Aorta (tissue), 5 donors: ENCODE data around the gene TESPA1. TPM values are rescaled to one million over a fixed set of nuclear protein-coding genes. Genes with fewer than 3 reads are reported as not detected.
"Not testable (repeated sequence)": the region's sequence is repeated elsewhere in the genome, so short reads cannot be mapped to it uniquely, and the experiment has no call there.

Experiments
- ATAC-seq: fragments of 200-7000 bp; cut with Tn5 transposase; one replicate; pipeline ENCODE4 v1.9.1; 2022; ENCODE audit warnings: moderate library complexity; ENCODE audit not compliant: low FRiP score
- DNase-seq, 2 donors: peaks; one replicate each; pipeline ENCODE4 v3.0.0-alpha.2; 2020
- H3K27ac ChIP-seq, 2 donors: one replicate each; pipeline ENCODE4 v1.5.1; 2013; ENCODE audit warnings: low read length in 2 of 2, mild to moderate bottlenecking in 2 of 2, moderate library complexity in 2 of 2, control low read depth in 1 of 2, inconsistent platforms in 1 of 2, low read depth in 1 of 2
- H3K27me3 ChIP-seq, 2 donors: one replicate each; pipeline ENCODE4 v1.6.1; 2013; ENCODE audit warnings: control low read depth in 1 of 2, low read length in 1 of 2, mild to moderate bottlenecking in 1 of 2, moderate library complexity in 1 of 2; ENCODE audit not compliant: insufficient read depth in 2 of 2, control insufficient read depth in 1 of 2
- H3K36me3 ChIP-seq, 2 donors: one replicate each; pipeline ENCODE4 v1.6.1; 2013; ENCODE audit warnings: control low read depth in 1 of 2, low read length in 1 of 2, mild to moderate bottlenecking in 1 of 2; ENCODE audit not compliant: insufficient read depth in 2 of 2, control insufficient read depth in 1 of 2
- H3K4me1 ChIP-seq, 2 donors: one replicate each; pipeline ENCODE4 v1.6.1; 2013; ENCODE audit warnings: low read length in 2 of 2, control low read depth in 1 of 2, mild to moderate bottlenecking in 1 of 2, moderate library complexity in 1 of 2; ENCODE audit not compliant: insufficient read depth in 2 of 2, control insufficient read depth in 1 of 2
- H3K4me3 ChIP-seq, 2 donors: one replicate each; pipeline ENCODE4 v1.5.1; 2013; ENCODE audit warnings: low read length in 2 of 2, control low read depth in 1 of 2, mild to moderate bottlenecking in 1 of 2
- H3K9me3 ChIP-seq: one replicate; pipeline ENCODE4 v1.6.1; 2013; ENCODE audit warnings: mild to moderate bottlenecking, low read length; ENCODE audit not compliant: control insufficient read depth
- whole genome bisulfite sequencing, 2 donors: extraction: QIAGEN DNeasy Blood & Tissue Kit; methylation state at CpG; one replicate each; pipeline ENCODE4 v1.1.7; 2013; 5-methylcytosine and 5-hydroxymethylcytosine counted together
- intact Hi-C, 2 donors: fragments of 100-400 bp; cut with DNase I; formaldehyde crosslinking; loops; one replicate each; pipeline versions ENCODE4 v1.14.2 to v1.15.0; 2022
- polyA plus RNA-seq, 2 donors: library from polyadenylated mRNA; stranded (reverse); fragments of 200-250 nt; gene quantifications; one replicate each; pipeline ENCODE4 v1.2.3, GENCODE V29; 2013
- total RNA-seq, 2 donors: library from RNA; stranded (reverse); fragmentation: NEBNext Ultra II Directional; extraction: Animal tissue kit (Norgen Biotek cat#: 25700); gene quantifications; one replicate each; pipeline ENCODE4 v1.2.1, GENCODE V29; 2021
- donor health status: healthy with polysubstance abuse.
- donor health status: Bipolar disorder and iron deficiency.
- donor health status: DM: no; HTN: no; CAD: no.
- donor health status: DM: no; HTN: no; CAD: no.
- donor health status: DM: yes; HTN: yes; CAD: no.

TESPA1 gene
- total and polyA plus RNA-seq, 4 donors = 0.26 to 2.1 (median 1.0) TPM

DNA sequence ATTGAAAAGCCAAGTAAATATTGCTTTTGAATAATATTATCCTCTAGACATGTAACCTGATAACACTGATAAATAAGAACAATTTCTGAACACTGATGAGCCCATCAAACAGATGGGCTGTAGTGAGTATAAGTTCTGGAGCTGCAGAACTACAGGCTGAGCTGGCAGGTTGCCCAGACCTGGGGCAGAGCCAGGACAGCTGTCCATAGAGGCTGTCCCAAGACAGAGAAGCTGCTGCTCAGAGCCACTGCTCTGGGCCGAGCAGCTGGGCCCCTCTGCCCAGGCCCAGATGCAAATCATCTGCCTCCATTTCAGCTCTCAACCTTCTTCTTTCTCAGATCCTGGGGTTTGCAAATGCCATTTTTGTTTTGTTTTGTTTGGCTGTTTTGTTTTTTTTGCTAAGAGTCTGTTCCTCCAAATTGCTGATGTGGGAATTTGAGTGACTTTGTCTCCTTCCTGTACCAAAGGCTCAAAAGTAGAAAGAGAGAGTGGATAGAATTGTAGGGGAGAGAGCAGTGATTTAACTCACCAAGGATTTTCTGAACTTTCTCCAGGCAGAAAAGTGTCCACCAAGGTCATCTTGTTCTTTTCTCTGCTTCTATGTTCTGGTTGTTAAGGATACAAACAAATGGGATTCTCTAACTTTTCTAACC, 4.0 kb upstream of the TESPA1 start:
- no peak overlapping the region for H3K4me3 ChIP-seq
- ATAC-seq = peak; percentile 49
- H3K27ac ChIP-seq = no peak overlapping the region
- intact Hi-C loops = no loop called here
- H3K9me3 ChIP-seq = no peaks in the 10 kb centered on the region
- H3K27me3 ChIP-seq = no peaks in the 10 kb centered on the region
- 29 to 34% methylated on average over 1 of the region's 1 CpG for WGBS, 2 donors
- H3K4me1 ChIP-seq = no peaks in the 10 kb centered on the region
- no peaks in the 10 kb centered on the region for H3K36me3 ChIP-seq
- DNase-seq = peak; percentile 81 to 87

GRCh38 chr12:54987611-54988231, 3.2 kb upstream of the TESPA1 start:
- DNase-seq (no peak), ATAC-seq (no peak)
- intact Hi-C loops = no loop called here
- no peaks in the 10 kb centered on the region for H3K9me3 ChIP-seq
- H3K4me3 ChIP-seq = no peak overlapping the region
- 69 to 73% methylated on average over 4 of the region's 4 CpGs for WGBS, 2 donors
- H3K4me1 ChIP-seq = no peaks in the 10 kb centered on the region
- H3K27me3 ChIP-seq = no peaks in the 10 kb centered on the region
- no peaks in the 10 kb centered on the region for H3K36me3 ChIP-seq
- no peak overlapping the region for H3K27ac ChIP-seq

DNA sequence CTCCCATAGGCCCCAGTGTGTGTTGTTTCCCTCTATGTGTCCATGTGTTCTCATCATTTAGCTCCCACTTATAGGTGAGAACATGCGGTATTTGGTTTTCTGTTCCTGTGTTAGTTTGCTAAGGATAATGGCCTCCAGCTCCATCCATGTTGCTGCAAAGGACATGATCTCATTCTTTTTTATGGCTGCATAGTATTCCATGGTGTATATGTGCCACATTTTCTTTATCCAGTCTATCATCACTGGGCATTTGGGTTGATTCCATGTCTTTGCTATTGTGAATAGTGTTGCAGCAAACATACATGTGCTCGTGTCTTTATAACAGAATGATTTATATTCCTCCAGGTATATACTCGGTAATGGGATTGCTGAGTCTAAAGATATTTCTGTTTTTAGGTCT, 2.2 kb upstream of the TESPA1 start:
- H3K4me3 ChIP-seq, H3K9me3 ChIP-seq, H3K27me3 ChIP-seq, intact Hi-C loops, H3K27ac ChIP-seq, DNase-seq, ATAC-seq, H3K4me1 ChIP-seq, H3K36me3 ChIP-seq: not testable (repeated sequence)
- WGBS, 2 donors = 86 to 87% methylated on average over 3 of the region's 3 CpGs

DNA sequence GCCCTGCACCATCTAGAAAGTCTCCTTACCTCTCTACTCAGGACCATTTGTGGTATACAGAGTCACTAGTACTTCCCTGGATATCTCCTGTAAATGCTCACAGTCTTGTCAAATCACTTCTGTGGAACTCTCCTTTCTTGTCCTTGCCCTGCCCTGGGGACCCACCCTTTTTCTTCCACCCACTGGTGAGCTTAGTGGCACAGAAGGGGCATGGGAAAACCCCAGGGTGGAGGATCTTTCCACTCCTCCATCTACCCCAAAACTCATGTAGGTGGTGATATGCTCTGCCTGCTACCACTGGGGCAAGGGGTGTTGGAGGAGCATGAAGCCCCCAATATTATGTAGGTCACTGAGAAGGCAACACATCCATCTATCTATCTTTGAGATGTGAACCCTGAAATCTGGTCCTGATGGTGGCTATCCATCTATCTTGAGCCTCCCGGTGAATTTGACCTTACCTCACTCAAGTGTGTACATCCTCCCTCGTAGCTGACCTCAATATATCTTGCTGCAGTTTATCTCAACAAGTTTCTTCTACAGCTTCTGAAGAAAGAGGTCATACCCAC, 943 bp downstream of the TESPA1 start:
- H3K27ac ChIP-seq = no peak overlapping the region

DNA sequence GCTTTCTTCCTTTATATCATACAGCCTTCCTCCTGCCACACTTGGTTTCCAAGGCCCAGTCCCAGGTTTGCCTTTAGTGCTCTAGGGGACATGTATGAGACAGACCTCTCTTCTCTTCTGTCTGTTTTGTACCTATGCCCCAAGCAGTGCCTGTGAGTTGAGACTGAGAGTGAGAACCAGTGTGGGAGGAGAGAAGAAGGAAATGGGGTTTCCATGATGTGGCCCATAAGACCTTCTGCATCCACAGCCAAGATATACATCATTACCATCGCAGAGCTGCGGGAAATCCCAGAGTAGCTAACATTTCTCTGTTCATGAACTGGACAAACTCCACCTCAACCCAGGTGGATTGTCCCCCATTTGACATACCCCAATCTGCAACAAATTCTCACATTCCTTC, 2.8 kb downstream of the TESPA1 start:
- DNase-seq = no peak
- Histone ChIP-seq H3K4me1 (no peaks in the 10 kb centered on the region), H3K36me3 (no peaks in the 10 kb centered on the region), H3K9me3 (no peaks in the 10 kb centered on the region), H3K27ac (no peak overlapping the region), H3K27me3 (no peaks in the 10 kb centered on the region), H3K4me3 (no peak overlapping the region)
- intact Hi-C loops = no loop called here
- WGBS, 2 donors = 65 to 81% methylated on average over 2 of the region's 2 CpGs
- ATAC-seq = no peak

More for the DNA sequence above, 943 bp downstream of the TESPA1 start:
- Histone ChIP-seq H3K9me3 (no peaks in the 10 kb centered on the region), H3K4me3 (no peak overlapping the region), H3K27me3 (no peaks in the 10 kb centered on the region), H3K4me1 (no peaks in the 10 kb centered on the region), H3K36me3 (no peaks in the 10 kb centered on the region)
- DNase-seq (no peak), ATAC-seq (no peak)
- intact Hi-C loops = no loop called here
- 80 to 83% methylated on average over 2 of the region's 2 CpGs for WGBS, 2 donors

DNA sequence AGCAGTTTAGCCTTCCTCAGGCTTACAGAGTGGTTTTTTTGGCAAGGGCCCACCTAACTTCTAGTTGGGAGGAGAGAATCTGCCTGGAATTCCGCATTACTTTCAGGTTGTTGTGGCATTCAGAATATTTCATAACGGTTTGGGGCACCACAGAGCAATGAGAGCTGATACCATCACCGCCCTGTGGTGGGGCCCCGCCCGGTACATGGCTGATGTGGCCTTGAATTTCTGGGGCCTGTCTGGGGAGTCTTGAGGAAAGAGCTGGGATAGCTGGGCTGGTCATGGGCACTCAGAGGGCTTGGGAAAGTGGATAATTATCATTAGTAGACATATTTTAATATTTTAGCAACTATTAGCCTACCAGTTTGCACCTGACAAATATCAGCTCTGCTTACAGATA, 4.2 kb downstream of the TESPA1 start:
- Histone ChIP-seq H3K9me3 (no peaks in the 10 kb centered on the region), H3K4me1 (no peaks in the 10 kb centered on the region), H3K27ac (no peak overlapping the region), H3K36me3 (no peaks in the 10 kb centered on the region), H3K27me3 (no peaks in the 10 kb centered on the region), H3K4me3 (no peak overlapping the region)
- ATAC-seq (no peak), DNase-seq (no peak)
- intact Hi-C loops = no loop called here
- 84 to 86% methylated on average over 5 of the region's 5 CpGs for WGBS, 2 donors

DNA sequence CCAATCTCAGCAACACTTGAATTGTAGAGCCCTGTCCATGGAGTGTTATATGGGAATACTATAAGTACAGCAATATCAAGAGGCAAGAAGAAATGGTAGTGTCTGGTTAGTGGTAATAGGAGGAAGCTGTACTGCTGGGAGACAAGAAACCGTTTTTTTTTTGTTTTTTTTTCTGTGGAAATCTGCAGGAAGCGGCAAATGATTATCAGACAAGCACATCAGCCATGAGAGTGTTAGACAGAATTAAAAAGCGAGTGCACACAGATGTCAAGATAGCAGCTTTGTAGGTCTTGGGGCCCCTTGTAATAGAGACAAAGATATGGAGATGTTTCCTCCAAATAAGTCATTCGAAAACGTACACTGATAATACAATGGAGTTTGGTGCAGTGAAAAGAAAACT, 6.7 kb downstream of the TESPA1 start:
- no peaks in the 10 kb centered on the region for H3K9me3 ChIP-seq
- H3K4me3 ChIP-seq = no peak overlapping the region
- H3K27ac ChIP-seq = no peak overlapping the region
- intact Hi-C loops = no loop called here
- no peaks in the 10 kb centered on the region for H3K36me3 ChIP-seq
- DNase-seq (no peak), ATAC-seq (no peak)
- H3K4me1 ChIP-seq = no peaks in the 10 kb centered on the region
- whole genome bisulfite sequencing, 2 donors = 73 to 77% methylated on average over 5 of the region's 5 CpGs
- H3K27me3 ChIP-seq = no peaks in the 10 kb centered on the region

DNA sequence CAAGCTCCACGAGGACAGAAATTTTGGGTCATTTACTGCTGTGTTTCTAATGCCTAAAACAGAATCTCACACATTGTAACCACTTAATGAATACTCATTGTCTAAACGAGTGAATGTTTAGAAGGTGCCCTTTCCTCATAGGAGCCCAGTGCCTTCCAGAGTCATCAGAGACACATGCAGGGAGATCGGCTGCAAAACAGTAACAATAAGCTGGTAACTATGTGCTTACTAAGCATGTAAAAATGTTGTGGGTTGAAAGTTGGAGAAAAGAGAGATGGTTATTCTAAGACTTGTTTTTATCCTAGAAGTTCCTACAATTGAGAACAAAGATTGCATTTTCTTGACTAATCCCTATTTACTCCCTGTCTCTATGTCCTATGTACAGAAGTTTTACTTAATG, 7.4 kb downstream of the TESPA1 start:
- H3K4me1 ChIP-seq = no peaks in the 10 kb centered on the region
- intact Hi-C loops = no loop called here
- no peaks in the 10 kb centered on the region for H3K36me3 ChIP-seq
- 42 to 43% methylated on average over 3 of the region's 3 CpGs for WGBS, 2 donors
- no peak for ATAC-seq
- no peak for DNase-seq
- no peak overlapping the region for H3K4me3 ChIP-seq
- no peaks in the 10 kb centered on the region for H3K27me3 ChIP-seq
- H3K27ac ChIP-seq = no peak overlapping the region
- no peaks in the 10 kb centered on the region for H3K9me3 ChIP-seq

- no peak for ATAC-seq
Observed at GRCh38 chr12:54975875-54976274, 8.7 kb downstream of the TESPA1 start.

More at GRCh38 chr12:54975875-54976274, 8.7 kb downstream of the TESPA1 start:
- Histone ChIP-seq H3K4me1 (no peaks in the 10 kb centered on the region), H3K36me3 (no peaks in the 10 kb centered on the region), H3K27me3 (no peaks in the 10 kb centered on the region), H3K4me3 (no peak overlapping the region), H3K9me3 (no peaks in the 10 kb centered on the region), H3K27ac (no peak overlapping the region)
- intact Hi-C loops = no loop called here
- no peak for DNase-seq
- WGBS, 2 donors = 50 to 51% methylated on average over 6 of the region's 6 CpGs
